Progenitor cell of endocrine pancreas (in vitro differentiated cells): ENCODE results near the gene CDK8. TPM values are rescaled to one million over a fixed set of nuclear protein-coding genes. Genes with fewer than 3 reads are reported as not detected.
A peak's percentile ranks its signal among the peaks of the same experiment; 100 is the strongest.

Experiments
- DNase-seq: peaks from one replicate; pipeline ENCODE4 v3.0.0; 2021; ENCODE audit warnings: low spot score; ENCODE audit not compliant: unreplicated experiment
- H3K27ac Mint-ChIP-seq: 2 replicates; pipeline ENCODE4 v1.8.0; 2021; ENCODE audit warnings: mild to moderate bottlenecking, moderate library complexity, mixed read lengths
- H3K27me3 Mint-ChIP-seq: 2 replicates; pipeline ENCODE4 v1.8.0; 2021; ENCODE audit warnings: mixed read lengths
- H3K36me3 Mint-ChIP-seq: 2 replicates; pipeline ENCODE4 v1.8.0; 2022; ENCODE audit warnings: mixed read lengths; ENCODE audit not compliant: insufficient read depth
- H3K4me1 Mint-ChIP-seq: 2 replicates; pipeline ENCODE4 v1.8.0; 2021; ENCODE audit warnings: low read depth, mixed read lengths
- H3K4me3 Mint-ChIP-seq: 2 replicates; pipeline ENCODE4 v1.8.0; 2021; ENCODE audit warnings: low read depth, mild to moderate bottlenecking, moderate library complexity, mixed read lengths
- H3K9me3 Mint-ChIP-seq: 2 replicates; pipeline ENCODE4 v1.8.0; 2021; ENCODE audit warnings: low read depth, mixed read lengths
- total RNA-seq: library from RNA; stranded (reverse); gene quantifications from 2 replicates; pipeline ENCODE4 v1.2.1, GENCODE V29; 2021
- TF ChIP-seq, protein P1 (sequence below): fragments of 200-600 bp; sonication (generic); IDR thresholded peaks from one replicate; pipeline ENCODE4 v1.5.0; 2021; ENCODE audit warnings: antibody characterized with exemption, mild to moderate bottlenecking; ENCODE audit not compliant: unreplicated experiment

CDK8 gene
- total RNA-seq, 1 donor from 2014 or later: 31.7 TPM

DNA sequence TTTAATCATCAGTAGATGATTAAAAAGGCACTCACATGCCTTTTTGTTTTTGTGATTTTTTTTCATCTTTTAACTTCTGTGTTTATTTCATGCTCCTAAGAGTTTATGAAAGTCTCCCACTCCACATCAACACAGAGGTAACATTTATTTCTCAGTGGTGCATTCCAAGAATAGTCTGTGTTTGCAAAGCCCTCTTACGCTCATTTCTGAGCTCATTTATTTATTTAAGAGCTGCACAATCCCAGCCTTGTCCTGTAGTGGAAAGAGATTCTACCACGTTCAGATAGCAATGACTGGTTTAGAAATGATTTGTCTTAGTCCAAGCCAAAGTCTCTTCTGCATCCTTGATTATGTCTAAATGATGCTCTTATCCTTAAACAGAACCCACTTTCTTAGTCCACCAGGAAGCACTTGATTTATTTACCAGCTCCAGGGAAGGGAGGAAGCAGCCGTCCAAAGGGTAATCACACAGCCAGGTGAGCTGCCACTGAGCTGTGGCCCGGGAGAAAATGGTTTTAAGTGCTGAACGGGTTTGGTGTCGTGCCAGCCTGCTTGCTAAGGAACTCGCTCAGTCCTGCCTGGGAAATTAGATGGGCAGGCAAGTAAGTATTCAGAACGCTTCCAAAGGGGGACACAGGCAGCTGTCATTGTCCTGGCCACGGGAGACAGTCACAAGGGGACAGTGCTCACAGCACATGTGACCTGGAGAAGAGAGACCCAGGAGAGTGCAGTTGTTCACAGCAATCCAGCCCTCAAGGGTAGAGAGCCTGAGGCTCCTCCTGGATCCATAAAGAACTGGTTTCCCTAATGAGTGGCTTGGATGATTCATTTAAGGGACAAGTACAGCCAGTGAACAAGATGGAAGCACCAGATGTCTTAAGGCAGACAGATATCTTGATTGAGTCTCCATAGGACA lies 171.8 kb downstream of the CDK8 start:
- Mint-ChIP-seq H3K4me3 (no peak overlapping the region), H3K27me3 (no peaks in the 10 kb centered on the region), H3K9me3 (no peaks in the 10 kb centered on the region), H3K4me1 (peaks cover 8% of the 10 kb centered on the region), H3K27ac (peak overlapping the region; percentile 82), H3K36me3 (no peaks in the 10 kb centered on the region)
- TF ChIP-seq, protein P1, sequence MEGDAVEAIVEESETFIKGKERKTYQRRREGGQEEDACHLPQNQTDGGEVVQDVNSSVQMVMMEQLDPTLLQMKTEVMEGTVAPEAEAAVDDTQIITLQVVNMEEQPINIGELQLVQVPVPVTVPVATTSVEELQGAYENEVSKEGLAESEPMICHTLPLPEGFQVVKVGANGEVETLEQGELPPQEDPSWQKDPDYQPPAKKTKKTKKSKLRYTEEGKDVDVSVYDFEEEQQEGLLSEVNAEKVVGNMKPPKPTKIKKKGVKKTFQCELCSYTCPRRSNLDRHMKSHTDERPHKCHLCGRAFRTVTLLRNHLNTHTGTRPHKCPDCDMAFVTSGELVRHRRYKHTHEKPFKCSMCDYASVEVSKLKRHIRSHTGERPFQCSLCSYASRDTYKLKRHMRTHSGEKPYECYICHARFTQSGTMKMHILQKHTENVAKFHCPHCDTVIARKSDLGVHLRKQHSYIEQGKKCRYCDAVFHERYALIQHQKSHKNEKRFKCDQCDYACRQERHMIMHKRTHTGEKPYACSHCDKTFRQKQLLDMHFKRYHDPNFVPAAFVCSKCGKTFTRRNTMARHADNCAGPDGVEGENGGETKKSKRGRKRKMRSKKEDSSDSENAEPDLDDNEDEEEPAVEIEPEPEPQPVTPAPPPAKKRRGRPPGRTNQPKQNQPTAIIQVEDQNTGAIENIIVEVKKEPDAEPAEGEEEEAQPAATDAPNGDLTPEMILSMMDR: no peak
- DNase-seq: no peak

DNA sequence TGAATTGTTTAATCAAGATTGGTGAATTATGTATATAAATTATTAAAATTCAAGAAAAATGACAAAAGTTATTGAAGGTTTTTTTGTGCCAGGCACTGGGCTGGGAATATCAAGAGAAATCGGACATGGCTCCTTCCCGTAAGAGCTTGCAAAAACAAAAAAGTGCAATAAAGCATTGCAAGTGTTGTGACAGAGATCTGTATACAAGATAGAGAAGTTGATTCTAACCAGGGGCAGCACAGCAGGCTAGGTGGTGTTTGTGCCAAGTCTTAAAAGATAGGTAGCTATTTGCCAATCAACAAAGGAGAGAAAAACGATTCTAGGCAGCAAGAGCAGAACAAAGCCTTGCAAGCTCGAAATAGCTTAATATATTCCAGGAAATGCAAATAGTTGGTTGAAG lies 179.8 kb downstream of the CDK8 start:
- DNase-seq: no peak
- Mint-ChIP-seq H3K27ac (no peak overlapping the region), H3K36me3 (no peaks in the 10 kb centered on the region), H3K4me1 (no peaks in the 10 kb centered on the region), H3K4me3 (no peak overlapping the region), H3K27me3 (peaks cover 2% of the 10 kb centered on the region), H3K9me3 (peaks cover 24% of the 10 kb centered on the region)
- TF ChIP-seq, protein P1: no peak

DNA sequence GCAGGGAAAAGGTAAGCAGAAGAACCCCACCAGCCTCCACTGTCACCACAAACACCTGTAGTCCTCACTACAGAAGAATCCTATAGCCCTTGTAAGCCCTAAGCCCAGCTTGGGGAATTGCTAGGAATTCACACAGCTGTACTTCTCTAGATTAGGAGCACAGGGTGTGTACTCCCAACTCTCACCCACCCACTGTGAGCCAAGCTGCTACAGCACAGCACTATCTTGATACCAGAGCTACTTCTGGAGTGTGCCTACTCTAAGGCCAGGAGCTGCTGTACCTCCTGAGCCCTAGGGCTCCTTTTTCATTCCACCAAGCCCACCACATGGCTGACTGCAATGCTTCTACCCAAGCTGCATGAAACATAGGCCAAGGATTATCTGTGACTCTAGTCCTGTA lies 181.2 kb downstream of the CDK8 start:
- Mint-ChIP-seq H3K27ac (no peak overlapping the region), H3K9me3 (peaks cover 24% of the 10 kb centered on the region), H3K27me3 (peaks cover 2% of the 10 kb centered on the region), H3K4me3 (no peak overlapping the region), H3K4me1 (no peaks in the 10 kb centered on the region), H3K36me3 (no peaks in the 10 kb centered on the region)
- TF ChIP-seq, protein P1: no peak
- no peak for DNase-seq

DNA sequence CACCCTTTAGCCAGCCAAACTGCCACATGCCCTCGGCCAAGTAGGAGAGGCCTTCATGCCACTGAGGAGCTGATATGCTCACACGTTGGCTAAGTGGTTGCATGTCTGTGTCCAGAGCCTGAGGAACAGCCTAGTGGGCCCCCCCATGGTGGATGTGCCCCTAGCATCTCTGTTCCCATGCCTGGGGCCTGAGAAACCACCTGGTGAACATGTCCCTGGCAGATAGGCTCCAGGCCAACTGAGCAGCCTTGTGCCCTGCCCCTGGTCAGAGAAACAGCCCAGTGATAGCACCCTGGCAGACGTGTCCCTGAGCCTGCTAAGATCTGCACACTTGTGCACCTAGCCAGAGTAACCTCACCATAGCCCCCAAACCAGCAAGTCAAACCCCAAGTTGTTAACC lies 181.7 kb downstream of the CDK8 start:
- Mint-ChIP-seq H3K27ac (no peak overlapping the region), H3K4me1 (no peaks in the 10 kb centered on the region), H3K4me3 (no peak overlapping the region), H3K36me3 (no peaks in the 10 kb centered on the region), H3K9me3 (peaks cover 24% of the 10 kb centered on the region), H3K27me3 (peaks cover 2% of the 10 kb centered on the region)
- TF ChIP-seq, protein P1: no peak
- no peak for DNase-seq

DNA sequence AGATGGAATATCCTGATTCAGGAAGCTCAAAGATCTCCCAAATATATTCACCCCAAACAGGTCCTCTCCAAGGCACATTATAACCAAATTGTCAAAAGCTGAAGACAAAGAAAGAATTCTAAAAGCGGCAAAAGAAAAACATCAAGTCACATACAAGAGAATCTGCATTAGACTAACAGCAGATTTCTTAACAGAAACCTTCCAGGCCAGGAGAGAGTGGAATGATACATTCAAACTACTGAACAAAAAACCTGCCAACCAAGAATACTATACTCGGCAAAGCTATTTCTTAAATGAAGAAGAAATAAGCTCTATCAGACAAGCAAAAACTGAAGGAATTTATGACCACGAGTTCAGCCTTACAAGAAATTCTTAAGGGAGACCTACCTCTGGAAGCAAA lies 183.0 kb downstream of the CDK8 start:
- Mint-ChIP-seq H3K9me3 (peaks cover 24% of the 10 kb centered on the region), H3K27ac (no peak overlapping the region), H3K4me3 (no peak overlapping the region), H3K4me1 (no peaks in the 10 kb centered on the region), H3K27me3 (peaks cover 2% of the 10 kb centered on the region), H3K36me3 (no peaks in the 10 kb centered on the region)
- TF ChIP-seq, protein P1: no peak
- no peak for DNase-seq
